GM21786 (cell line): ENCODE data around the gene PCDHB8.
"Not testable (repeated sequence)": the region's sequence is repeated elsewhere in the genome, so short reads cannot be mapped to it uniquely, and the experiment has no call there.

ENCODE experiments used
- ATAC-seq: cut with Tn5 transposase; IDR thresholded peaks from one replicate; pipeline ENCODE4 v1.9.1; 2021; ENCODE audit not compliant: unreplicated experiment

The PCDHB8 gene

DNA sequence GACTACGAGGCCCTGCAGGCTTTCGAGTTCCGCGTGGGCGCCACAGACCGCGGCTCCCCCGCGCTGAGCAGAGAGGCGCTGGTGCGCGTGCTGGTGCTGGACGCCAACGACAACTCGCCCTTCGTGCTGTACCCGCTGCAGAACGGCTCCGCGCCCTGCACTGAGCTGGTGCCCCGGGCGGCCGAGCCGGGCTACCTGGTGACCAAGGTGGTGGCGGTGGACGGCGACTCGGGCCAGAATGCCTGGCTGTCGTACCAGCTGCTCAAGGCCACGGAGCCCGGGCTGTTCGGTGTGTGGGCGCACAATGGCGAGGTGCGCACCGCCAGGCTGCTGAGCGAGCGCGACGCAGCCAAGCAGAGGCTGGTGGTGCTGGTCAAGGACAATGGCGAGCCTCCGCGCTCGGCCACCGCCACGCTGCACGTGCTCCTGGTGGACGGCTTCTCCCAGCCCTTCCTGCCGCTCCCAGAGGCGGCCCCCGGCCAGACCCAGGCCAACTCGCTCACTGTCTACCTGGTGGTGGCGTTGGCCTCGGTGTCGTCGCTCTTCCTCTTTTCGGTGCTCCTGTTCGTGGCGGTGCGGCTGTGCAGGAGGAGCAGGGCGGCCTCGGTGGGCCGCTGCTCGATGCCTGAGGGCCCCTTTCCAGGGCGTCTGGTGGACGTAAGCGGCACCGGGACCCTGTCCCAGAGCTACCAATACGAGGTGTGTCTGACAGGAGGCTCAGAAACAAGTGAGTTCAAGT is 6.7 kb downstream of the PCDHB8 start:
- ATAC-seq = not testable (repeated sequence)

DNA sequence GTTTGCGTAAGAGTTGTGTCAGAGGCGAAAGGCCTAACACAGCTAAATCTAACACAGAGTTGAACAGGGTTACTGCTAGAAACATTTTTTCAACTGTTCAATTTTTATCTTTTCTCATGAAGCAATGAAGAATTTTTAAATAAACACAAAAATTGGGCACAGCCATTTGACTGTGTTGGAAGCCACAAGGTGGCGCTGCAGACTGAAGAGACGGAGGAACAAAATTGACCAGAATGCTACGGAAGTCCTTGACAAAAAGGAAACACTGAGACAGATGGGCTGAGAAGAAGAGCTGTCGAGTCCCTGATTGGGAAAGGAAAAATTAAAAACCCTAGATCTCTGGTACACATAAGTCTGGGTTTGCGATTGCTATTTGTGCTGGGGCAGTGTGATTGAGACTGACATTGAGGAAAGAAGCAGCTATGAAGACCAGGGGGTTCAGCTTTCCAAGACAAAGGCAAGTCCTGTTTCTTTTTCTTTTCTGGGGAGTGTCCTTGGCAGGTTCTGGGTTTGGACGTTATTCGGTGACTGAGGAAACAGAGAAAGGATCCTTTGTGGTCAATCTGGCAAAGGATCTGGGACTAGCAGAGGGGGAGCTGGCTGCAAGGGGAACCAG is 9.4 kb downstream of the PCDHB8 start, which contains the start of gene PCDHB9:
TSS of gene PCDHB9 (plus strand) at position 265 of the 616 bp plus-strand sequence. CDS start at position 423, 158 bp downstream.
- ATAC-seq = no peak

DNA sequence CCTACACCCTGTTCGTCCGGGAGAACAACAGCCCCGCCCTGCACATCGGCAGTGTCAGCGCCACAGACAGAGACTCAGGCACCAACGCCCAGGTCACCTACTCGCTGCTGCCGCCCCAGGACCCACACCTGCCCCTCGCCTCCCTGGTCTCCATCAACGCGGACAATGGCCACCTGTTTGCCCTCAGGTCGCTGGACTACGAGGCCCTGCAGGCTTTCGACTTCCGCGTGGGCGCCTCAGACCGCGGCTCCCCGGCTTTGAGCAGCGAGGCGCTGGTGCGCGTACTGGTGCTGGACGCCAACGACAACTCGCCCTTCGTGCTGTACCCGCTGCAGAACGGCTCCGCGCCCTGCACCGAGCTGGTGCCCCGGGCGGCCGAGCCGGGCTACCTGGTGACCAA is 11.1 kb downstream of the PCDHB8 start:
- ATAC-seq = not testable (repeated sequence)

DNA sequence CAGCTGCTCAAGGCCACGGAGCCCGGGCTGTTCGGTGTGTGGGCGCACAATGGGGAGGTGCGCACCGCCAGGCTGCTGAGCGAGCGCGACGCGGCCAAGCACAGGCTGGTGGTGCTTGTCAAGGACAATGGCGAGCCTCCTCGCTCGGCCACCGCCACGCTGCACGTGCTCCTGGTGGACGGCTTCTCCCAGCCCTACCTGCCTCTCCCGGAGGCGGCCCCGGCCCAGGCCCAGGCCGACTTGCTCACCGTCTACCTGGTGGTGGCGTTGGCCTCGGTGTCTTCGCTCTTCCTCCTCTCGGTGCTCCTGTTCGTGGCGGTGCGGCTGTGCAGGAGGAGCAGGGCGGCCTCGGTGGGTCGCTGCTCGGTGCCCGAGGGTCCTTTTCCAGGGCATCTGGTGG is 11.5 kb downstream of the PCDHB8 start:
- ATAC-seq = not testable (repeated sequence)

DNA sequence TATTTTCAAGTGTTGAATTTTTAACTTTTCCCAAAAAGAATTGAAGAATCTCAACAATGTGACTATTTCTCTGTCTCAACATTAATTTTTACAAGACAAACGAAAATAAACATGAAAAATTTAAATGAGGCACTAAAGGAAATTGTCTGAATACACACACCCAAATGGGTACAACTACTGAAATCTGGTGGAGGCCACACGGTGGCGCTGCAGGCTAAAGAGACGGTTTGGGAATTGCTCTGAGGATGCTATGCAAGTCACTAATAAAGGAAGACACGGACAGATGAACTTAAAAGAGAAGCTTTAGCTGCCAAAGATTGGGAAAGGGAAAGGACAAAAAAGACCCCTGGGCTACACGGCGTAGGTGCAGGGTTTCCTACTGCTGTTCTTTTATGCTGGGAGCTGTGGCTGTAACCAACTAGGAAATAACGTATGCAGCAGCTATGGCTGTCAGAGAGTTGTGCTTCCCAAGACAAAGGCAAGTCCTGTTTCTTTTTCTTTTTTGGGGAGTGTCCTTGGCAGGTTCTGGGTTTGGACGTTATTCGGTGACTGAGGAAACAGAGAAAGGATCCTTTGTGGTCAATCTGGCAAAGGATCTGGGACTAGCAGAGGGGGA is 14.6 kb downstream of the PCDHB8 start, which contains the start of gene PCDHB10:
TSS of gene PCDHB10 (plus strand) at position 244 of the 616 bp plus-strand sequence. CDS start at position 444, 200 bp downstream.
- no peak for ATAC-seq

DNA sequence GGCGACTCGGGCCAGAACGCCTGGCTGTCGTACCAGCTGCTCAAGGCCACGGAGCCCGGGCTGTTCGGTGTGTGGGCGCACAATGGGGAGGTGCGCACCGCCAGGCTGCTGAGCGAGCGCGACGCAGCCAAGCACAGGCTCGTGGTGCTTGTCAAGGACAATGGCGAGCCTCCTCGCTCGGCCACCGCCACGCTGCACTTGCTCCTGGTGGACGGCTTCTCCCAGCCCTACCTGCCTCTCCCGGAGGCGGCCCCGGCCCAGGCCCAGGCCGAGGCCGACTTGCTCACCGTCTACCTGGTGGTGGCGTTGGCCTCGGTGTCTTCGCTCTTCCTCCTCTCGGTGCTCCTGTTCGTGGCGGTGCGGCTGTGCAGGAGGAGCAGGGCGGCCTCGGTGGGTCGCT is 16.7 kb downstream of the PCDHB8 start:
- not testable (repeated sequence) for ATAC-seq

DNA sequence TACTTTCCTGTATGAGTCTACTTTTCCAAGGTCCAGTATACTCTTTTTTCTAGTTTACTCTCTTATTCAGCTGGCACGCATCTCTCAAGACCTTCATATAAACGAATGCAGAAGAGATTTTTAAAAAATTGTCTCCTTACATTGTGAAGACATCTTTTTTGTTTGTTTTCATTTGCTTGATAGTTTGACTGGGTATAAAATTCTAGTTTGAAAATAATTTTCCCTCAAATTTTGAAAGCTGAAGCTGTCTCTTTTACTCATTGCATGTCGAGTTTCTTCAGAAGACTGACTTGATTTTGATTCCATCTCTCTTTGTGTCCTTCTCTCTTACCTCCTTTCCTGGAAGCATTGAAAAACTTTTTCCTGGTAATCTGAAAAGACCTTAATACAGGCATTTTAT is 18.8 kb downstream of the PCDHB8 start:
- ATAC-seq = no peak

DNA sequence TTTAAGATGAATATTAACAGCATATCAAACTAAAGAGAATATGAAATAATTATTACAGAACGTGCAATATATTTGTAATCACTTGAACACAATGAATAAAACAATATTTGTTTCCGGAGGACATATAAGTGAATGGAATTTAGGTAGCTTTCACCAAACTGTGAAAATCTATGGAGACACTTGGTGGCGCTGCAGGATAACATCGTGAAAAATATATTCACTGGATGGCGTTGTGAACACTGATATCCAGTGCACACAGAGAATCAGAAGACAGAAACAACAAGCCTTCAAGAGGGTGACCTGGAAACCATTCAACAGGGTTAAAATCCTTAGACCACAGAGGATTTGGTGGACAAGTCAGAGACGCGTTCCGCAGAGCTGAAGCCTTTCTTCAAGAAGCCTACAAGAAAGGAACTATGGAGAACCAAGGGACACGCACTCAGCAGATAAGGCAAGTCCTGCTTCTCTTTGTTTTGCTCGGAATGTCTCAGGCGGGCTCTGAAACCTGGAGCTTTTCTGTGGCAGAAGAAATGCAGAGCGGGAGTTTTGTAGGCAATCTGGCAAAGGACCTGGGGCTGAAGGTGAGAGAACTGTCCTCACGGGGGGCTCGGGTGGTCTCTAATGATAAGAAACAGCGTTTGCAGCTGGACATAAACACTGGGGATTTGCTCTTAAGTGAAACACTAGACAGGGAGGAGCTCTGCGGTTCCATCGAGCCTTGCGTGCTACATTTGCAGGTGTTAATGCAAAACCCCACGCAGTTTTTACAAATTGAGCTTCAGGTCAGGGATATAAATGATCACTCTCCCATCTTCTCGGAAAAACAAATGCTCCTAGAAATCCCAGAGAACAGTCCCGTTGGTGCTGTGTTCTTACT is 22.0 kb downstream of the PCDHB8 start, which contains the start of gene PCDHB11:
TSS of gene PCDHB11 (plus strand) at position 269 of the 877 bp plus-strand sequence. CDS start at position 417, 148 bp downstream.
- no peak for ATAC-seq

DNA sequence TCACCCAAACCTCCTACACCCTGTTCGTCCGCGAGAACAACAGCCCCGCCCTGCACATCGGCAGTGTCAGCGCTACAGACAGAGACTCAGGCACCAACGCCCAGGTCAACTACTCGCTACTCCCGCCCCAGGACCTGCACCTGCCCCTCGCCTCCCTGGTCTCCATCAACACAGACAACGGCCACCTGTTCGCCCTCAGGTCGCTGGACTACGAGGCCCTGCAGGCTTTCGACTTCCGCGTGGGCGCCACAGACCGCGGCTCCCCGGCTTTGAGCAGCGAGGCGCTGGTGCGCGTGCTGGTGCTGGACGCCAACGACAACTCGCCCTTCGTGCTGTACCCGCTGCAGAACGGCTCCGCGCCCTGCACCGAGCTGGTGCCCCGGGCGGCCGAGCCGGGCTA is 23.5 kb downstream of the PCDHB8 start:
- not testable (repeated sequence) for ATAC-seq

DNA sequence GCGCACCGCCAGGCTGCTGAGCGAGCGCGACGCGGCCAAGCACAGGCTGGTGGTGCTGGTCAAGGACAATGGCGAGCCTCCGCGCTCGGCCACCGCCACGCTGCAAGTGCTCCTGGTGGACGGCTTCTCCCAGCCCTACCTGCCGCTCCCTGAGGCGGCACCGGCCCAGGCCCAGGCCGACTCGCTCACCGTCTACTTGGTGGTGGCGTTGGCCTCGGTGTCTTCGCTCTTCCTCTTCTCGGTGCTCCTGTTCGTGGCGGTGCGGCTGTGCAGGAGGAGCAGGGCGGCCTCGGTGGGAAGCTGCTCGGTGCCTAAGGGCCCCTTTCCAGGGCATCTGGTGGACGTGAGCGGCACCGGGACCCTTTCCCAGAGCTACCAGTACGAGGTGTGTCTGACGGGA is 24.1 kb downstream of the PCDHB8 start:
- ATAC-seq = not testable (repeated sequence)

DNA sequence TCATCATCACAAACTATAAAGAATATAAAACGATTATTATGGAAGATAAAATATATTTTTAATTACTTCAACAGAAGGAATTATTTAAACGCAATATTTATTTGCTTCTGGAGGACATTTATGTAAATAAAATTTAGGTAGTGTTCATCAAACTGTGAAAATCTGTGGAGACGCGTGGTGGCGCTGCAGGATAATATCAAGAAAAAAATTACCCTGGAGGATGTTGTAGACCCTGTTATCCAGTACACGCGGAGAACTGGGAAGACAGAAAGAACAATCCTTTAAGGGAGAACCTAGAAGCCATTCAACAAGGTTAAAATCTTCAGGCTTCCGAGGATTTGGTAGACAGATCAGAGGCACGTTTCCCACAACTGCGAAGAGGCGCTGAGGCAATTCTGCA is 30.9 kb downstream of the PCDHB8 start, which contains the start of gene PCDHB12:
TSS of gene PCDHB12 (plus strand) at position 242 of the 400 bp plus-strand sequence. CDS start 189 bp downstream, outside the sequence.
- ATAC-seq = no peak

DNA sequence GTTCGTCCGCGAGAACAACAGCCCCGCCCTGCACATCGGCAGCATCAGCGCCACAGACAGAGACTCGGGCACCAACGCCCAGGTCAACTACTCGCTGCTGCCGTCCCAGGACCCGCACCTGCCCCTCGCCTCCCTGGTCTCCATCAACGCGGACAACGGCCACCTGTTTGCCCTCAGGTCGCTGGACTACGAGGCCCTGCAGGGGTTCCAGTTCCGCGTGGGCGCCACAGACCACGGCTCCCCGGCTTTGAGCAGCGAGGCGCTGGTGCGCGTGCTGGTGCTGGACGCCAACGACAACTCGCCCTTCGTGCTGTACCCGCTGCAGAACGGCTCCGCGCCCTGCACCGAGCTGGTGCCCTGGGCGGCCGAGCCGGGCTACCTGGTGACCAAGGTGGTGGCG is 32.7 kb downstream of the PCDHB8 start:
- not testable (repeated sequence) for ATAC-seq

DNA sequence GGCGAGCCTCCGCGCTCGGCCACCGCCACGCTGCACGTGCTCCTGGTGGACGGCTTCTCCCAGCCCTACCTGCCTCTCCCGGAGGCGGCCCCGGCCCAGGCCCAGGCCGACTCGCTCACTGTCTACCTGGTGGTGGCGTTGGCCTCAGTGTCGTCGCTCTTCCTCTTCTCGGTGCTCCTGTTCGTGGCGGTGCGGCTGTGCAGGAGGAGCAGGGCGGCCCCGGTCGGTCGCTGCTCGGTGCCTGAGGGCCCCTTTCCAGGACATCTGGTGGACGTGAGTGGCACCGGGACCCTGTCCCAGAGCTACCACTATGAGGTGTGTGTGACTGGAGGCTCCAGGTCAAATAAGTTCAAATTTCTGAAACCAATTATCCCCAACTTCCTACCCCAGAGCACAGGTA is 33.3 kb downstream of the PCDHB8 start:
- not testable (repeated sequence) for ATAC-seq

DNA sequence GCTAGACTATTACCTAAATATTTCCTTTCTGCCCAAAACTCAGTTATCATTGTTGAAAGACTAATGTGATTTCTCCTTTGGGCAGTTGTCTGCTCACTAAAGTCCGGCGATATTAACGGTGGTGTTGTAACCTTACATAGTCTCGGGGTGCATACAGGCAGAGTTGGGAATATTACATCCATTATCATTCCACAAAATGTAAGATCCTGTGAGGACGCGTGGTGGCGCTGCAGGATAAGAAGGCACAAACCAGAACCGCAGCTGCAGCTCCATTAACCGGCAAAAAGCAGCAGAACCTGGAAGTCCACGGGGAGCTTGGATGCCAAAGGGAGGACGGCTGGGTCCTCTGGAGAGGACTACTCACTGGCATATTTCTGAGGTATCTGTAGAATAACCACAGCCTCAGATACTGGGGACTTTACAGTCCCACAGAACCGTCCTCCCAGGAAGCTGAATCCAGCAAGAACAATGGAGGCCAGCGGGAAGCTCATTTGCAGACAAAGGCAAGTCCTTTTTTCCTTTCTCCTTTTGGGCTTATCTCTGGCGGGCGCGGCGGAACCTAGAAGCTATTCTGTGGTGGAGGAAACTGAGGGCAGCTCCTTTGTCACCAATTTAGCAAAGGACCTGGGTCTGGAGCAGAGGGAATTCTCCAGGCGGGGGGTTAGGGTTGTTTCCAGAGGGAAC is 36.2 kb downstream of the PCDHB8 start, which contains the start of gene PCDHB13:
TSS of gene PCDHB13 (plus strand) at position 264 of the 684 bp plus-strand sequence. CDS start at position 469, 205 bp downstream.
- ATAC-seq = not testable (repeated sequence)

DNA sequence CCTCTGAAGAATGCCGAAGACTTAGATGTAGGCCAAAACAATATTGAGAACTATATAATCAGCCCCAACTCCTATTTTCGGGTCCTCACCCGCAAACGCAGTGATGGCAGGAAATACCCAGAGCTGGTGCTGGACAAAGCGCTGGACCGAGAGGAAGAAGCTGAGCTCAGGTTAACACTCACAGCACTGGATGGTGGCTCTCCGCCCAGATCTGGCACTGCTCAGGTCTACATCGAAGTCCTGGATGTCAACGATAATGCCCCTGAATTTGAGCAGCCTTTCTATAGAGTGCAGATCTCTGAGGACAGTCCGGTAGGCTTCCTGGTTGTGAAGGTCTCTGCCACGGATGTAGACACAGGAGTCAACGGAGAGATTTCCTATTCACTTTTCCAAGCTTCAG is 37.0 kb downstream of the PCDHB8 start:
- ATAC-seq = not testable (repeated sequence)

DNA sequence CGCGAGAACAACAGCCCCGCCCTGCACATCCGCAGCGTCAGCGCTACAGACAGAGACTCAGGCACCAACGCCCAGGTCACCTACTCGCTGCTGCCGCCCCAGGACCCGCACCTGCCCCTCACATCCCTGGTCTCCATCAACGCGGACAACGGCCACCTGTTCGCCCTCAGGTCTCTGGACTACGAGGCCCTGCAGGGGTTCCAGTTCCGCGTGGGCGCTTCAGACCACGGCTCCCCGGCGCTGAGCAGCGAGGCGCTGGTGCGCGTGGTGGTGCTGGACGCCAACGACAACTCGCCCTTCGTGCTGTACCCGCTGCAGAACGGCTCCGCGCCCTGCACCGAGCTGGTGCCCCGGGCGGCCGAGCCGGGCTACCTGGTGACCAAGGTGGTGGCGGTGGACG is 37.9 kb downstream of the PCDHB8 start:
- ATAC-seq = not testable (repeated sequence)

DNA sequence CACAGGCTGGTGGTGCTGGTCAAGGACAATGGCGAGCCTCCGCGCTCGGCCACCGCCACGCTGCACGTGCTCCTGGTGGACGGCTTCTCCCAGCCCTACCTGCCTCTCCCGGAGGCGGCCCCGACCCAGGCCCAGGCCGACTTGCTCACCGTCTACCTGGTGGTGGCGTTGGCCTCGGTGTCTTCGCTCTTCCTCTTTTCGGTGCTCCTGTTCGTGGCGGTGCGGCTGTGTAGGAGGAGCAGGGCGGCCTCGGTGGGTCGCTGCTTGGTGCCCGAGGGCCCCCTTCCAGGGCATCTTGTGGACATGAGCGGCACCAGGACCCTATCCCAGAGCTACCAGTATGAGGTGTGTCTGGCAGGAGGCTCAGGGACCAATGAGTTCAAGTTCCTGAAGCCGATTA is 38.4 kb downstream of the PCDHB8 start:
- ATAC-seq = not testable (repeated sequence)

DNA sequence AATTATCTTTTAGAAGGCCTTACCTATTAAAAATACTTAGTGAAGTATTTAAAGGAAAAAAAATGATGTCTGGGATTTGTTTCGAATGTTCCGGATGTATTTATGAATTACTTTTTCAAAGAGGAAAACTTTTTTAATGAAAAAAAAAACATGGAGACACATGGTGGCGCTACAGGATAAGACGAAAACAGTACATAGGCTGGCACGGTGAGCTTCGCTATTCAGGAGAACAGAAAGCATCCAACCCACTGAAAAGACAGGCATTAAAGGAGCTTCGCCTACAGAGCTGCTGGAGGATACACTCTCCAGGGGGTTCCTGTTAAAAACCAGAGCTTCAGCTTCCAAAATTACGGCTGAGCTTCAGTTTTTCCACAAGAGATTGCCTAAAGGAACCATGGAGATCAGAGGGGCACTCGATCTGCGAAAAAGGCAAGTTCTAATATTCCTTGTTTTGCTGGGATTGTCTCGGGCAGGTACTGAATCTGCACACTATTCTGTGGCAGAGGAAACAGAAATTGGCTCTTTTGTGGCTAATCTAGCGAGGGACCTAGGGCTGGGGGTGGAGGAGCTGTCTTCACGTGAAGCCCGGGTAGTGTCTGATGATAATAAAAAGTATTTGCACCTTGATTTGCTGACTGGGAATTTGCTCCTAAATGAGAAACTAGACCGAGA is 45.7 kb downstream of the PCDHB8 start, which contains the start of gene PCDHB14:
TSS of gene PCDHB14 (plus strand) at position 232 of the 672 bp plus-strand sequence. CDS start at position 395, 163 bp downstream.
- no peak for ATAC-seq

DNA sequence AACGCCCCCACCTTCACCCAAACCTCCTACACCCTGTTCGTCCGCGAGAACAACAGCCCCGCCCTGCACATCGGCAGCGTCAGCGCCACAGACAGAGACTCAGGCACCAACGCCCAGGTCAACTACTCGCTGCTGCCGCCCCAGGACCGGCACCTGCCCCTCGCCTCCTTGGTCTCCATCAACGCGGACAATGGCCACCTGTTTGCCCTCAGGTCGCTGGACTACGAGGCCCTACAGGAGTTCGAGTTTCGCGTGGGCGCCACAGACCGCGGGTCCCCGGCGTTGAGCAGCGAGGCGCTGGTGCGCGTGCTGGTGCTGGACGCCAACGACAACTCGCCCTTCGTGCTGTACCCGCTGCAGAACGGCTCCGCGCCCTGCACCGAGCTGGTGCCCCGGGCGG is 47.3 kb downstream of the PCDHB8 start:
- not testable (repeated sequence) for ATAC-seq
